Measurements from ENCODE around the gene RSPO1. TPM values are rescaled to one million over a fixed set of nuclear protein-coding genes. Genes with fewer than 3 reads are reported as not detected.

Gene RSPO1
- total and polyA plus RNA-seq, 2 of the 4 experiments (the other 2 are of a cell fraction) = not detected

- H2AK9ac ChIP-seq (replicated peaks; ENCODE audit: low read depth, low read length, poor library complexity) = no peak overlapping the region
- no peak overlapping the region for H2AK5ac ChIP-seq (ENCODE audit: low read depth, low read length)
- CTCF ChIA-PET = interaction anchor here (1.3 kb wide), 1 partner anchor 9 kb away, joined by 5 read pairs; the partner anchor contains the start of gene GNL2
- DNase-seq = no peak
- no peaks in the 10 kb centered on the region for H3K9me1 ChIP-seq (ENCODE audit: insufficient read depth, low read length)
- TF ChIP-seq CEBPB (IDR thresholded peaks at IDR 0.05; ENCODE audit: low read depth, low read length) = no peak
- no peak for TF ChIP-seq MXI1 (IDR thresholded peaks at IDR 0.05; ENCODE audit: borderline replicate concordance, low read depth, low read length)
- no peak for TF ChIP-seq POLR2A (IDR thresholded peaks at IDR 0.05; ENCODE audit: low read depth, low read length)
- TF ChIP-seq RFX5 (IDR thresholded peaks at IDR 0.05; ENCODE audit: low read depth, low read length) = no peak
- TF ChIP-seq, protein P1, sequence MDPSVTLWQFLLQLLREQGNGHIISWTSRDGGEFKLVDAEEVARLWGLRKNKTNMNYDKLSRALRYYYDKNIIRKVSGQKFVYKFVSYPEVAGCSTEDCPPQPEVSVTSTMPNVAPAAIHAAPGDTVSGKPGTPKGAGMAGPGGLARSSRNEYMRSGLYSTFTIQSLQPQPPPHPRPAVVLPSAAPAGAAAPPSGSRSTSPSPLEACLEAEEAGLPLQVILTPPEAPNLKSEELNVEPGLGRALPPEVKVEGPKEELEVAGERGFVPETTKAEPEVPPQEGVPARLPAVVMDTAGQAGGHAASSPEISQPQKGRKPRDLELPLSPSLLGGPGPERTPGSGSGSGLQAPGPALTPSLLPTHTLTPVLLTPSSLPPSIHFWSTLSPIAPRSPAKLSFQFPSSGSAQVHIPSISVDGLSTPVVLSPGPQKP (IDR thresholded peaks at IDR 0.05; ENCODE audit: borderline replicate concordance, low read depth, low read length) = no peak
- TF ChIP-seq RCOR1 (IDR thresholded peaks at IDR 0.05; ENCODE audit: insufficient replicate concordance, low read length) = no peak
- no peak for TF ChIP-seq MAZ (IDR thresholded peaks at IDR 0.05; ENCODE audit: borderline replicate concordance, low read depth, low read length)
- TF ChIP-seq CHD1 (IDR thresholded peaks at IDR 0.05; ENCODE audit: low read depth, low read length) = no peak
- no peak for TF ChIP-seq USF2 (IDR thresholded peaks at IDR 0.05; ENCODE audit: low read depth, low read length)
- TF ChIP-seq NFE2L2 (IDR thresholded peaks at IDR 0.05; ENCODE audit: low read depth, low read length) = no peak
- TF ChIP-seq, protein P2, sequence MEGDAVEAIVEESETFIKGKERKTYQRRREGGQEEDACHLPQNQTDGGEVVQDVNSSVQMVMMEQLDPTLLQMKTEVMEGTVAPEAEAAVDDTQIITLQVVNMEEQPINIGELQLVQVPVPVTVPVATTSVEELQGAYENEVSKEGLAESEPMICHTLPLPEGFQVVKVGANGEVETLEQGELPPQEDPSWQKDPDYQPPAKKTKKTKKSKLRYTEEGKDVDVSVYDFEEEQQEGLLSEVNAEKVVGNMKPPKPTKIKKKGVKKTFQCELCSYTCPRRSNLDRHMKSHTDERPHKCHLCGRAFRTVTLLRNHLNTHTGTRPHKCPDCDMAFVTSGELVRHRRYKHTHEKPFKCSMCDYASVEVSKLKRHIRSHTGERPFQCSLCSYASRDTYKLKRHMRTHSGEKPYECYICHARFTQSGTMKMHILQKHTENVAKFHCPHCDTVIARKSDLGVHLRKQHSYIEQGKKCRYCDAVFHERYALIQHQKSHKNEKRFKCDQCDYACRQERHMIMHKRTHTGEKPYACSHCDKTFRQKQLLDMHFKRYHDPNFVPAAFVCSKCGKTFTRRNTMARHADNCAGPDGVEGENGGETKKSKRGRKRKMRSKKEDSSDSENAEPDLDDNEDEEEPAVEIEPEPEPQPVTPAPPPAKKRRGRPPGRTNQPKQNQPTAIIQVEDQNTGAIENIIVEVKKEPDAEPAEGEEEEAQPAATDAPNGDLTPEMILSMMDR (conservative IDR thresholded peaks at IDR 0.05; ENCODE audit: low read depth, low read length) = no peak
- no peak for TF ChIP-seq BHLHE40 (IDR thresholded peaks at IDR 0.05; ENCODE audit: low read depth, low read length)
- TF ChIP-seq RAD21 (IDR thresholded peaks at IDR 0.05; ENCODE audit: low read length) = no peak
- TF ChIP-seq FOS (IDR thresholded peaks at IDR 0.05; ENCODE audit: low read depth, low read length) = no peak
- TF ChIP-seq SMC3 (IDR thresholded peaks at IDR 0.05; ENCODE audit: low read depth, low read length) = no peak
- TF ChIP-seq MAFK (IDR thresholded peaks at IDR 0.05; ENCODE audit: low read depth, low read length) = no peak
- H3K4me2 ChIP-seq (ENCODE audit: low read depth, low read length) = no peak overlapping the region
- H2BK15ac ChIP-seq (ENCODE audit: low read depth, low read length) = no peak overlapping the region
- no peaks in the 10 kb centered on the region for H3K9me3 ChIP-seq (ENCODE audit: control insufficient read depth, insufficient read depth, low read length)
- in situ Hi-C loops (cut with MboI; ENCODE audit: low sequenced_read_pairs) (loop anchor here (5.0 to 25.0 kb wide), 2 partner anchors 67 to 1207 kb away; no protein-coding TSS in a partner anchor), intact Hi-C loops (cut with micrococcal nuclease) (loop anchor here (10.0 kb wide), 1 partner anchor 200 kb away; the partner anchor contains the start of genes C1orf122 and YRDC), dilution Hi-C loops (cut with HindIII; ENCODE audit: low sequenced_read_pairs, unreplicated experiment) (no loop called here)
- H2AFZ ChIP-seq (replicated peaks; ENCODE audit: low read length, poor library complexity) = no peak overlapping the region
- H3K27me3 ChIP-seq (ENCODE audit: control insufficient read depth, insufficient read depth, low read length) = peaks cover 35% of the 10 kb centered on the region
- H3K36me3 ChIP-seq (ENCODE audit: control insufficient read depth, insufficient read depth, low read length) = no peaks in the 10 kb centered on the region
- H2BK5ac ChIP-seq (ENCODE audit: low read depth, low read length, poor library complexity, severe bottlenecking) = no peak overlapping the region
- no peak overlapping the region for H4K8ac ChIP-seq (ENCODE audit: low read depth in 2 of 2, low read length in 2 of 2)
- no TSS peak for BruUV-seq (replicated peaks)
- peaks cover 3% of the 10 kb centered on the region; the same call in 1 of the 2 replicates for H3K4me1 ChIP-seq (ENCODE audit: control insufficient read depth, insufficient read depth, low read length)
- H3K18ac ChIP-seq (ENCODE audit: low read depth, low read length) = no peak overlapping the region
- no peak overlapping the region for H4K5ac ChIP-seq (ENCODE audit: low read depth, low read length)
- WGBS, 2 experiments (ENCODE audit: extremely low coverage in 2 of 2, insufficient read length in 1 of 2) = 65% methylated on average over 9 of the region's 12 CpGs; no CpG with 5 or more reads in 1 of the 2 experiments
- no peak overlapping the region for H3K56ac ChIP-seq (ENCODE audit: extremely low read depth, insufficient read depth, low read length)
- no peak overlapping the region for H3K23ac ChIP-seq (ENCODE audit: low read depth, low read length)
- H3K14ac ChIP-seq (replicated peaks; ENCODE audit: low read depth, low read length) = no peak overlapping the region
- H2BK20ac ChIP-seq (ENCODE audit: low read depth, low read length) = no peak overlapping the region
- ATAC-seq (ENCODE audit: low read depth) = no peak
- POLR2A ChIA-PET (ENCODE audit: unreplicated experiment) = no interaction called here
- no peak overlapping the region for H4K91ac ChIP-seq (ENCODE audit: insufficient read depth, low read depth, low read length)
- H3K27ac ChIP-seq (ENCODE audit: insufficient read depth, low read length) = no peak overlapping the region
- no peaks in the 10 kb centered on the region for H4K20me1 ChIP-seq (ENCODE audit: insufficient read depth, low read length)
- H3K9ac ChIP-seq (ENCODE audit: low read depth, low read length) = no peak overlapping the region
- no peaks in the 10 kb centered on the region for H3K79me1 ChIP-seq (ENCODE audit: low read depth in 1 of 2, low read length in 2 of 2)
- no peak overlapping the region for H3K4ac ChIP-seq (ENCODE audit: low read depth, low read length)
- no peak overlapping the region for H2BK120ac ChIP-seq (ENCODE audit: low read depth, low read length)
- no peak overlapping the region for H3K4me3 ChIP-seq (ENCODE audit: insufficient read depth, low read depth, low read length)
These were observed 29.5 kb downstream of the RSPO1 start for GRCh38 chr1:37605061-37605650.

Measured in IMR-90 (cell line).